HepG2 (cell line): ENCODE measurements around the gene NIP7. TPM values are rescaled to one million over a fixed set of nuclear protein-coding genes. Genes with fewer than 3 reads are reported as not detected.

Experiments
- GTF3A ChIP-seq: sonication (generic); formaldehyde crosslinking; conservative IDR thresholded peaks from 2 replicates; pipeline ENCODE4 v1.4.0; 2020; ENCODE audit warnings: mild to moderate bottlenecking, missing genetic modification reagents
- HMGA1 ChIP-seq: sonication (generic); formaldehyde crosslinking; conservative IDR thresholded peaks from 2 replicates; pipeline ENCODE4 v1.4.0; 2020; ENCODE audit warnings: missing genetic modification reagents
- NR2F6 ChIP-seq, 2 experiments: IDR thresholded peaks; 2 replicates each; pipeline ENCODE4 v1.6.1; 2016; ENCODE audit warnings: antibody characterized with exemption in 1 of 2, mild to moderate bottlenecking in 1 of 2
- SMAD9 ChIP-seq: sonication (generic); formaldehyde crosslinking; IDR thresholded peaks from 2 replicates; pipeline ENCODE4 v1.5.1; 2020; ENCODE audit warnings: mild to moderate bottlenecking, missing genetic modification reagents
- SMARCE1 ChIP-seq: fragments of 450-650 bp; IDR thresholded peaks from 2 replicates; pipeline ENCODE4 v1.6.1; 2017; ENCODE audit warnings: borderline replicate concordance
- SNAPC2 ChIP-seq: sonication (generic); formaldehyde crosslinking; IDR thresholded peaks from 2 replicates; pipeline ENCODE4 v1.8.1; 2022; ENCODE audit warnings: mild to moderate bottlenecking, missing genetic modification reagents
- TERF1 ChIP-seq: sonication (generic); formaldehyde crosslinking; IDR thresholded peaks from 2 replicates; pipeline ENCODE4 v1.8.0; 2022; ENCODE audit warnings: mild to moderate bottlenecking, missing genetic modification reagents, moderate library complexity
- ZFP62 ChIP-seq: sonication (generic); formaldehyde crosslinking; IDR thresholded peaks from 2 replicates; pipeline ENCODE4 v1.4.0; 2020; ENCODE audit warnings: missing genetic modification reagents
- ZNF160 ChIP-seq: sonication (generic); formaldehyde crosslinking; IDR thresholded peaks from 2 replicates; pipeline ENCODE4 v1.8.0; 2022; ENCODE audit warnings: mild to moderate bottlenecking, inconsistent platforms, missing genetic modification reagents
- polyA plus RNA-seq, 8 experiments: library from polyadenylated mRNA; depleted of rRNA in 3 of 8; stranded (reverse) in 7 of 8; unstranded in 1 of 8; fragments of >200 nt; fragmentation: Illumina TruSeq in 4 of 8; extraction: Trizol in 4 of 8; gene quantifications; 2 replicates each; pipeline versions ENCODE4 v1.2.1 to v1.2.3, GENCODE V29; 2011 to 2016; ENCODE audit warnings: low read depth in 4 of 8, missing spikeins in 1 of 8, mixed read lengths in 1 of 8; ENCODE audit not compliant: insufficient read depth in 1 of 8
- total RNA-seq, 5 experiments: library from RNA; depleted of rRNA; stranded (reverse); fragments of >200 nt; fragmentation: Illumina TruSeq; extraction: Trizol; gene quantifications; 2 replicates each; pipeline ENCODE4 v1.2.3, GENCODE V29; 2016; ENCODE audit warnings: low read depth in 1 of 5
- TF ChIP-seq, protein P1 (sequence below): sonication (generic); formaldehyde crosslinking; IDR thresholded peaks from 2 replicates; pipeline ENCODE4 v1.5.1; 2020; ENCODE audit warnings: mild to moderate bottlenecking, missing genetic modification reagents, borderline replicate concordance
- TF ChIP-seq, protein P2 (sequence below), 2 experiments: fragments of 450-650 bp in 1 of 2; sonication (generic) in 1 of 2; formaldehyde crosslinking in 1 of 2; IDR thresholded peaks; 2 replicates each; pipeline versions ENCODE4 v1.6.1 to v1.8.0; 2016 to 2022; ENCODE audit warnings: antibody characterized with exemption in 1 of 2, mild to moderate bottlenecking in 1 of 2, missing genetic modification reagents in 1 of 2
- TF ChIP-seq, protein P3 (sequence below): IDR thresholded peaks from 2 replicates; pipeline ENCODE4 v1.6.1; 2012; ENCODE audit warnings: low read length, improper control_type of control experiment

Gene NIP7
- total and polyA plus RNA-seq, 2 of the 13 experiments (the other 11 are each of a cell fraction or from before 2014, with no cell fraction given): 15.3 to 114 TPM

DNA sequence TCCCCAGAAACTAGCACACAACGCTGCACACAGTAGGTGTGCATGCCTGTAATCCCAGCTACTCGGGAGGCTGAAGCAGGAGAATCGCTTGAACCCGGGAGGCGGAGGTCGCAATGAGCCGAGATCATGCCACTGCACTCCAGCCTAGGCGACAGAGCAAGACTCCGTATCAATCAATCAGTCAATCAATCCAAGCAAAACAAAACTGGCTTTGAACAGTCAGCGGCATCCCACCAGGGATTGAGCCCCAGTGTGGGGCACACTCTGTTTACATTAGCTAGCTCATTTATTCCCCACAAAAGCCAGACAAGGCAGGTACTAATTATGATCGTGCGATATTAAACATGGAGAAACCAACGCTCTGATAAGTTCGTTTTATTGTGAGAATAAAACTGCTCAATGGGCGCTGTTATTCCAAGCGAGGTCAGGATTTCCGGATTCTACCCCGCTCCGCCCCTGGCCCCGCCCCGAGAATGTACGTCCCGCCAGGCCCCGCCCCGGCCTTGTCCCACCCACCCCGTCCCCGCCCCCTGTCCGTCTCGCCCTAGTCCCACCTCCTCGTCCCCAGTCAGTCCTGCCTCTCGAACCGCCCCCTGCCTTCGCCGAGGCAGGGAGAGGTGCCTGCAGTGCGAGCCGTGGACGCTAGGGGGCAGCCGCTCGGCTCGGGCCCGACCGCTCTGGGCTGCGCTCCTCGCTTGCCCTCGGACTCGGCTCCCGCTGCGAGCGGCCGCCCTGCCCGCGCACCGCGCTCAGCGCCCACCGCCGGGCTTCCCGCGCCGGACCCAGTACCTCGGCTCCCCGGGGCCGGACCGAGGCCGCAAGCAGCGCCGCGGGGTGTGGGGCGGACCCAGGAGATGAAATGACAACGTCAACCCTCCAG is 28.7 kb upstream of the NIP7 start, which contains the start of gene VPS4A (continued):
- TF ChIP-seq TERF1 (CRISPR knock-in tag) (0 out of 2 replicates have a peak, but pooled peaks have one; percentile 45), SMAD9 (CRISPR knock-in tag) (no peak), NR2F6 (IDR thresholded peaks at IDR 0.05) (no peak), NR2F6 (CRISPR knock-in tag; IDR thresholded peaks at IDR 0.05) (peak; percentile 57; the same call in 1 of the 2 replicates), ZFP62 (CRISPR knock-in tag) (no peak), SNAPC2 (CRISPR knock-in tag) (0 out of 2 replicates have a peak, but pooled peaks have one; percentile 47), GTF3A (CRISPR knock-in tag) (no peak; the same call in 1 of the 2 replicates), SMARCE1 (no peak), HMGA1 (CRISPR knock-in tag) (no peak), ZNF160 (CRISPR knock-in tag) (no peak; the same call in 1 of the 2 replicates)
- TF ChIP-seq, protein P1, sequence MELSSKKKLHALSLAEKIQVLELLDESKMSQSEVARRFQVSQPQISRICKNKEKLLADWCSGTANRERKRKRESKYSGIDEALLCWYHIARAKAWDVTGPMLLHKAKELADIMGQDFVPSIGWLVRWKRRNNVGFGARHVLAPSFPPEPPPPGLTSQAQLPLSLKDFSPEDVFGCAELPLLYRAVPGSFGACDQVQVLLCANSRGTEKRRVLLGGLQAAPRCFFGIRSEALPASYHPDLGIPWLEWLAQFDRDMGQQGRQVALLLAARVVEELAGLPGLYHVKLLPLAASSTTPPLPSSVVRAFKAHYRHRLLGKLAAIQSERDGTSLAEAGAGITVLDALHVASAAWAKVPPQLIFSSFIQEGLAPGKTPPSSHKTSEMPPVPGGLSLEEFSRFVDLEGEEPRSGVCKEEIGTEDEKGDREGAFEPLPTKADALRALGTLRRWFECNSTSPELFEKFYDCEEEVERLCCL (CRISPR knock-in tag): no peak
- TF ChIP-seq, protein P2, sequence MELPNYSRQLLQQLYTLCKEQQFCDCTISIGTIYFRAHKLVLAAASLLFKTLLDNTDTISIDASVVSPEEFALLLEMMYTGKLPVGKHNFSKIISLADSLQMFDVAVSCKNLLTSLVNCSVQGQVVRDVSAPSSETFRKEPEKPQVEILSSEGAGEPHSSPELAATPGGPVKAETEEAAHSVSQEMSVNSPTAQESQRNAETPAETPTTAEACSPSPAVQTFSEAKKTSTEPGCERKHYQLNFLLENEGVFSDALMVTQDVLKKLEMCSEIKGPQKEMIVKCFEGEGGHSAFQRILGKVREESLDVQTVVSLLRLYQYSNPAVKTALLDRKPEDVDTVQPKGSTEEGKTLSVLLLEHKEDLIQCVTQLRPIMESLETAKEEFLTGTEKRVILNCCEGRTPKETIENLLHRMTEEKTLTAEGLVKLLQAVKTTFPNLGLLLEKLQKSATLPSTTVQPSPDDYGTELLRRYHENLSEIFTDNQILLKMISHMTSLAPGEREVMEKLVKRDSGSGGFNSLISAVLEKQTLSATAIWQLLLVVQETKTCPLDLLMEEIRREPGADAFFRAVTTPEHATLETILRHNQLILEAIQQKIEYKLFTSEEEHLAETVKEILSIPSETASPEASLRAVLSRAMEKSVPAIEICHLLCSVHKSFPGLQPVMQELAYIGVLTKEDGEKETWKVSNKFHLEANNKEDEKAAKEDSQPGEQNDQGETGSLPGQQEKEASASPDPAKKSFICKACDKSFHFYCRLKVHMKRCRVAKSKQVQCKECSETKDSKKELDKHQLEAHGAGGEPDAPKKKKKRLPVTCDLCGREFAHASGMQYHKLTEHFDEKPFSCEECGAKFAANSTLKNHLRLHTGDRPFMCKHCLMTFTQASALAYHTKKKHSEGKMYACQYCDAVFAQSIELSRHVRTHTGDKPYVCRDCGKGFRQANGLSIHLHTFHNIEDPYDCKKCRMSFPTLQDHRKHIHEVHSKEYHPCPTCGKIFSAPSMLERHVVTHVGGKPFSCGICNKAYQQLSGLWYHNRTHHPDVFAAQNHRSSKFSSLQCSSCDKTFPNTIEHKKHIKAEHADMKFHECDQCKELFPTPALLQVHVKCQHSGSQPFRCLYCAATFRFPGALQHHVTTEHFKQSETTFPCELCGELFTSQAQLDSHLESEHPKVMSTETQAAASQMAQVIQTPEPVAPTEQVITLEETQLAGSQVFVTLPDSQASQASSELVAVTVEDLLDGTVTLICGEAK (IDR thresholded peaks at IDR 0.05): no peak
- TF ChIP-seq, protein P2 (CRISPR knock-in tag; IDR thresholded peaks at IDR 0.05): peak; percentile 32
- TF ChIP-seq, protein P3, sequence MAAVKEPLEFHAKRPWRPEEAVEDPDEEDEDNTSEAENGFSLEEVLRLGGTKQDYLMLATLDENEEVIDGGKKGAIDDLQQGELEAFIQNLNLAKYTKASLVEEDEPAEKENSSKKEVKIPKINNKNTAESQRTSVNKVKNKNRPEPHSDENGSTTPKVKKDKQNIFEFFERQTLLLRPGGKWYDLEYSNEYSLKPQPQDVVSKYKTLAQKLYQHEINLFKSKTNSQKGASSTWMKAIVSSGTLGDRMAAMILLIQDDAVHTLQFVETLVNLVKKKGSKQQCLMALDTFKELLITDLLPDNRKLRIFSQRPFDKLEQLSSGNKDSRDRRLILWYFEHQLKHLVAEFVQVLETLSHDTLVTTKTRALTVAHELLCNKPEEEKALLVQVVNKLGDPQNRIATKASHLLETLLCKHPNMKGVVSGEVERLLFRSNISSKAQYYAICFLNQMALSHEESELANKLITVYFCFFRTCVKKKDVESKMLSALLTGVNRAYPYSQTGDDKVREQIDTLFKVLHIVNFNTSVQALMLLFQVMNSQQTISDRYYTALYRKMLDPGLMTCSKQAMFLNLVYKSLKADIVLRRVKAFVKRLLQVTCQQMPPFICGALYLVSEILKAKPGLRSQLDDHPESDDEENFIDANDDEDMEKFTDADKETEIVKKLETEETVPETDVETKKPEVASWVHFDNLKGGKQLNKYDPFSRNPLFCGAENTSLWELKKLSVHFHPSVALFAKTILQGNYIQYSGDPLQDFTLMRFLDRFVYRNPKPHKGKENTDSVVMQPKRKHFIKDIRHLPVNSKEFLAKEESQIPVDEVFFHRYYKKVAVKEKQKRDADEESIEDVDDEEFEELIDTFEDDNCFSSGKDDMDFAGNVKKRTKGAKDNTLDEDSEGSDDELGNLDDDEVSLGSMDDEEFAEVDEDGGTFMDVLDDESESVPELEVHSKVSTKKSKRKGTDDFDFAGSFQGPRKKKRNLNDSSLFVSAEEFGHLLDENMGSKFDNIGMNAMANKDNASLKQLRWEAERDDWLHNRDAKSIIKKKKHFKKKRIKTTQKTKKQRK: no peak
